HepG2 (cell line): Measurements from ENCODE around the gene GPR27.

Source experiments
- CBX5 ChIP-seq: sonication (generic); formaldehyde crosslinking; IDR thresholded peaks from 2 replicates; pipeline ENCODE4 v1.4.0; 2020; ENCODE audit warnings: missing genetic modification reagents, borderline replicate concordance
- CEBPG ChIP-seq: IDR thresholded peaks from 2 replicates; pipeline ENCODE4 v1.6.1; 2016
- ELF4 ChIP-seq: sonication (generic); formaldehyde crosslinking; IDR thresholded peaks from 2 replicates; pipeline ENCODE4 v1.5.0; 2020; ENCODE audit warnings: missing genetic modification reagents, mild to moderate bottlenecking, moderate library complexity, borderline replicate concordance
- EP300 ChIP-seq, 3 experiments: sonication (generic) in 1 of 3; formaldehyde crosslinking in 1 of 3; IDR thresholded peaks; 2 replicates each; pipeline versions ENCODE4 v1.5.1 to v1.6.1; 2011 to 2020; ENCODE audit warnings: low read depth in 2 of 3, low read length in 2 of 3, borderline replicate concordance in 1 of 3, improper control_type of control experiment in 1 of 3, mild to moderate bottlenecking in 1 of 3, missing genetic modification reagents in 1 of 3, moderate library complexity in 1 of 3
- MLX ChIP-seq: IDR thresholded peaks from 2 replicates; pipeline ENCODE4 v1.6.1; 2016
- NFIC ChIP-seq: IDR thresholded peaks from 2 replicates; pipeline ENCODE4 v1.6.1; 2012; ENCODE audit warnings: mild to moderate bottlenecking, low read length, inconsistent platforms
- REL ChIP-seq: sonication (generic); formaldehyde crosslinking; conservative IDR thresholded peaks from 2 replicates; pipeline ENCODE4 v1.8.0; 2022; ENCODE audit warnings: mild to moderate bottlenecking, missing genetic modification reagents, moderate library complexity
- SMAD1 ChIP-seq: sonication (generic); formaldehyde crosslinking; IDR thresholded peaks from 2 replicates; pipeline ENCODE4 v1.4.0; 2020; ENCODE audit warnings: missing genetic modification reagents, low read depth, mild to moderate bottlenecking, borderline replicate concordance
- SP2 ChIP-seq: sonication (generic); formaldehyde crosslinking; IDR thresholded peaks from 2 replicates; pipeline ENCODE4 v1.5.1; 2020; ENCODE audit warnings: mild to moderate bottlenecking, missing genetic modification reagents
- STAG1 ChIP-seq: sonication (generic); formaldehyde crosslinking; IDR thresholded peaks from 2 replicates; pipeline ENCODE4 v1.4.0; 2020; ENCODE audit warnings: missing genetic modification reagents
- TCF7 ChIP-seq: sonication (generic); IDR thresholded peaks from 2 replicates; pipeline ENCODE4 v1.6.1; 2016; ENCODE audit warnings: antibody characterized with exemption, low read depth
- ZNF263 ChIP-seq: sonication (generic); formaldehyde crosslinking; IDR thresholded peaks from 2 replicates; pipeline ENCODE4 v1.4.0; 2020; ENCODE audit warnings: missing genetic modification reagents
- ZNF431 ChIP-seq: sonication (generic); formaldehyde crosslinking; IDR thresholded peaks from 2 replicates; pipeline ENCODE4 v1.9.0; 2022; ENCODE audit warnings: missing genetic modification reagents, low read depth, mild to moderate bottlenecking, borderline replicate concordance
- TF ChIP-seq, protein P1 (sequence below): IDR thresholded peaks from 2 replicates; pipeline ENCODE4 v1.6.1; 2012; ENCODE audit warnings: inconsistent platforms

GRCh38 chr3:71742621-71743020, 11.0 kb upstream of the GPR27 start:
- TF ChIP-seq STAG1 (CRISPR knock-in tag) (no peak), SMAD1 (CRISPR knock-in tag) (no peak), CEBPG (CRISPR knock-in tag) (no peak), ELF4 (no peak), MLX (CRISPR knock-in tag) (no peak), ZNF263 (CRISPR knock-in tag) (no peak), EP300 (IDR thresholded peaks at IDR 0.05; ENCODE audit: low read depth in 2 of 2, low read length in 2 of 2) (no peak), EP300 (CRISPR knock-in tag; IDR thresholded peaks at IDR 0.05; ENCODE audit: borderline replicate concordance) (no peak), NFIC (no peak), TCF7 (no peak), CBX5 (no peak), ZNF431 (CRISPR knock-in tag) (no peak), REL (no peak), SP2 (no peak)
- TF ChIP-seq, protein P1, sequence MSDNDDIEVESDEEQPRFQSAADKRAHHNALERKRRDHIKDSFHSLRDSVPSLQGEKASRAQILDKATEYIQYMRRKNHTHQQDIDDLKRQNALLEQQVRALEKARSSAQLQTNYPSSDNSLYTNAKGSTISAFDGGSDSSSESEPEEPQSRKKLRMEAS, result no peak
